Measurements from ENCODE around the gene CDH24. TPM values are rescaled to one million over a fixed set of nuclear protein-coding genes. Genes with fewer than 3 reads are reported as not detected.

Gene CDH24
- total and polyA plus RNA-seq, 2 of the 13 experiments (the other 11 are each of a cell fraction or from before 2014, with no cell fraction given), result 0.69 to 0.99 TPM

DNA sequence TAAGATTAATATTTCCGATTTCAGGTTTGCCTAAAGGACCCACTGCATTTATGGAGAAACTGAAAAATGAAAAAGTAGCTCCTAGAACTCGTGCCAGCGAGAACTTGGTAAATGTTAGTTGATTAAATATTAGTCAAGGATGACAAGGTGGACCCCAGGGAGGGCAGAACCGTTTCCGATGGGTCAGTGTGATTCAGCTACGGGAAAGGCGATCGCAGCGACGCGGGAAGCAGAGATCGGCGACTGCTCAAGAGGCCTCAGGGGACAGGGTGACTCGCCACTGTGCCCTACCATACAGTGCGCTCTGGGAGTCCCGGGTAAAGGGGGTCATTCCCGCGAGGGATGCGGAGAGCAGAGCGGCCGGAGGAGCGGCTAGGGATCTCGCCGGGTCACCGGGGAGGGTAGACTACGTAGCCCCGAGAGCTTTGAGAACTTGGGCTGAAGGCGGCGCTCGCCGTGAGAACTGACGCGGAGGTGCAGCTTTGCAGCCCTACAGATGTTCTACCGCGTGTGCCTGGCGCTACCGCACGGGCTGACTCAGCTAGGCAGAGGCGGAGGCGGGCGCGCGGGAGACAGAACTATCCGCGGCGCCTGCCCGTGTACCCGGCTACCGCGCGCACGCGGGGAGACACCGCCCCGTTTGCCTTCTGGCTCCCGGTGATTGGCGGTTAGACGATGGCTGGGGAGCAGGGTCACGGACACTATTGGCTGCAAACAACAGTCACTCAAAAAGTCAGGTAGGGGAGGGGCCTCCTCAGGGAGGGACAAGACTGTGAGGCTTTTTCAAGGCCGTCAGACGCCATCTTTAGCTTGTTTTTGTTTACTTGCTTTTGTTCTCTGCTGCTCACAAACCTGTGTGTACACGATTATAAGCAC is 50.5 kb downstream of the CDH24 start (continued):
- TF ChIP-seq HDAC6 (IDR thresholded peaks at IDR 0.05; ENCODE audit: low read depth, low read length) (no peak), FOSL1 (CRISPR knock-in tag; IDR thresholded peaks at IDR 0.05; ENCODE audit: borderline replicate concordance) (peak; percentile 87), RFXANK (CRISPR knock-in tag; IDR thresholded peaks at IDR 0.05) (peak; percentile 88), ZFP1 (CRISPR knock-in tag; IDR thresholded peaks at IDR 0.05) (peak; percentile 92), THAP11 (CRISPR knock-in tag; IDR thresholded peaks at IDR 0.05) (peak; percentile 90), ARNT (IDR thresholded peaks at IDR 0.05) (no peak), JUNB (CRISPR knock-in tag; IDR thresholded peaks at IDR 0.05; ENCODE audit: borderline replicate concordance) (peak; percentile 92), TBX2 (CRISPR knock-in tag; IDR thresholded peaks at IDR 0.05; ENCODE audit: borderline replicate concordance) (peak; percentile 99), ZNF589 (CRISPR knock-in tag; conservative IDR thresholded peaks at IDR 0.05) (peak; percentile 98), ZNF768 (CRISPR knock-in tag; IDR thresholded peaks at IDR 0.05) (peak; percentile 93)
- TF ChIP-seq, protein P1, sequence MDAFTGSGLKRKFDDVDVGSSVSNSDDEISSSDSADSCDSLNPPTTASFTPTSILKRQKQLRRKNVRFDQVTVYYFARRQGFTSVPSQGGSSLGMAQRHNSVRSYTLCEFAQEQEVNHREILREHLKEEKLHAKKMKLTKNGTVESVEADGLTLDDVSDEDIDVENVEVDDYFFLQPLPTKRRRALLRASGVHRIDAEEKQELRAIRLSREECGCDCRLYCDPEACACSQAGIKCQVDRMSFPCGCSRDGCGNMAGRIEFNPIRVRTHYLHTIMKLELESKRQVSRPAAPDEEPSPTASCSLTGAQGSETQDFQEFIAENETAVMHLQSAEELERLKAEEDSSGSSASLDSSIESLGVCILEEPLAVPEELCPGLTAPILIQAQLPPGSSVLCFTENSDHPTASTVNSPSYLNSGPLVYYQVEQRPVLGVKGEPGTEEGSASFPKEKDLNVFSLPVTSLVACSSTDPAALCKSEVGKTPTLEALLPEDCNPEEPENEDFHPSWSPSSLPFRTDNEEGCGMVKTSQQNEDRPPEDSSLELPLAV (CRISPR knock-in tag; conservative IDR thresholded peaks at IDR 0.05; ENCODE audit: low read depth), result peak; percentile 97
- TF ChIP-seq, protein P2, sequence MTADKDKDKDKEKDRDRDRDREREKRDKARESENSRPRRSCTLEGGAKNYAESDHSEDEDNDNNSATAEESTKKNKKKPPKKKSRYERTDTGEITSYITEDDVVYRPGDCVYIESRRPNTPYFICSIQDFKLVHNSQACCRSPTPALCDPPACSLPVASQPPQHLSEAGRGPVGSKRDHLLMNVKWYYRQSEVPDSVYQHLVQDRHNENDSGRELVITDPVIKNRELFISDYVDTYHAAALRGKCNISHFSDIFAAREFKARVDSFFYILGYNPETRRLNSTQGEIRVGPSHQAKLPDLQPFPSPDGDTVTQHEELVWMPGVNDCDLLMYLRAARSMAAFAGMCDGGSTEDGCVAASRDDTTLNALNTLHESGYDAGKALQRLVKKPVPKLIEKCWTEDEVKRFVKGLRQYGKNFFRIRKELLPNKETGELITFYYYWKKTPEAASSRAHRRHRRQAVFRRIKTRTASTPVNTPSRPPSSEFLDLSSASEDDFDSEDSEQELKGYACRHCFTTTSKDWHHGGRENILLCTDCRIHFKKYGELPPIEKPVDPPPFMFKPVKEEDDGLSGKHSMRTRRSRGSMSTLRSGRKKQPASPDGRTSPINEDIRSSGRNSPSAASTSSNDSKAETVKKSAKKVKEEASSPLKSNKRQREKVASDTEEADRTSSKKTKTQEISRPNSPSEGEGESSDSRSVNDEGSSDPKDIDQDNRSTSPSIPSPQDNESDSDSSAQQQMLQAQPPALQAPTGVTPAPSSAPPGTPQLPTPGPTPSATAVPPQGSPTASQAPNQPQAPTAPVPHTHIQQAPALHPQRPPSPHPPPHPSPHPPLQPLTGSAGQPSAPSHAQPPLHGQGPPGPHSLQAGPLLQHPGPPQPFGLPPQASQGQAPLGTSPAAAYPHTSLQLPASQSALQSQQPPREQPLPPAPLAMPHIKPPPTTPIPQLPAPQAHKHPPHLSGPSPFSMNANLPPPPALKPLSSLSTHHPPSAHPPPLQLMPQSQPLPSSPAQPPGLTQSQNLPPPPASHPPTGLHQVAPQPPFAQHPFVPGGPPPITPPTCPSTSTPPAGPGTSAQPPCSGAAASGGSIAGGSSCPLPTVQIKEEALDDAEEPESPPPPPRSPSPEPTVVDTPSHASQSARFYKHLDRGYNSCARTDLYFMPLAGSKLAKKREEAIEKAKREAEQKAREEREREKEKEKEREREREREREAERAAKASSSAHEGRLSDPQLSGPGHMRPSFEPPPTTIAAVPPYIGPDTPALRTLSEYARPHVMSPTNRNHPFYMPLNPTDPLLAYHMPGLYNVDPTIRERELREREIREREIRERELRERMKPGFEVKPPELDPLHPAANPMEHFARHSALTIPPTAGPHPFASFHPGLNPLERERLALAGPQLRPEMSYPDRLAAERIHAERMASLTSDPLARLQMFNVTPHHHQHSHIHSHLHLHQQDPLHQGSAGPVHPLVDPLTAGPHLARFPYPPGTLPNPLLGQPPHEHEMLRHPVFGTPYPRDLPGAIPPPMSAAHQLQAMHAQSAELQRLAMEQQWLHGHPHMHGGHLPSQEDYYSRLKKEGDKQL (CRISPR knock-in tag; IDR thresholded peaks at IDR 0.05; ENCODE audit: low read depth), result peak; percentile 89
- TF ChIP-seq, protein P3, sequence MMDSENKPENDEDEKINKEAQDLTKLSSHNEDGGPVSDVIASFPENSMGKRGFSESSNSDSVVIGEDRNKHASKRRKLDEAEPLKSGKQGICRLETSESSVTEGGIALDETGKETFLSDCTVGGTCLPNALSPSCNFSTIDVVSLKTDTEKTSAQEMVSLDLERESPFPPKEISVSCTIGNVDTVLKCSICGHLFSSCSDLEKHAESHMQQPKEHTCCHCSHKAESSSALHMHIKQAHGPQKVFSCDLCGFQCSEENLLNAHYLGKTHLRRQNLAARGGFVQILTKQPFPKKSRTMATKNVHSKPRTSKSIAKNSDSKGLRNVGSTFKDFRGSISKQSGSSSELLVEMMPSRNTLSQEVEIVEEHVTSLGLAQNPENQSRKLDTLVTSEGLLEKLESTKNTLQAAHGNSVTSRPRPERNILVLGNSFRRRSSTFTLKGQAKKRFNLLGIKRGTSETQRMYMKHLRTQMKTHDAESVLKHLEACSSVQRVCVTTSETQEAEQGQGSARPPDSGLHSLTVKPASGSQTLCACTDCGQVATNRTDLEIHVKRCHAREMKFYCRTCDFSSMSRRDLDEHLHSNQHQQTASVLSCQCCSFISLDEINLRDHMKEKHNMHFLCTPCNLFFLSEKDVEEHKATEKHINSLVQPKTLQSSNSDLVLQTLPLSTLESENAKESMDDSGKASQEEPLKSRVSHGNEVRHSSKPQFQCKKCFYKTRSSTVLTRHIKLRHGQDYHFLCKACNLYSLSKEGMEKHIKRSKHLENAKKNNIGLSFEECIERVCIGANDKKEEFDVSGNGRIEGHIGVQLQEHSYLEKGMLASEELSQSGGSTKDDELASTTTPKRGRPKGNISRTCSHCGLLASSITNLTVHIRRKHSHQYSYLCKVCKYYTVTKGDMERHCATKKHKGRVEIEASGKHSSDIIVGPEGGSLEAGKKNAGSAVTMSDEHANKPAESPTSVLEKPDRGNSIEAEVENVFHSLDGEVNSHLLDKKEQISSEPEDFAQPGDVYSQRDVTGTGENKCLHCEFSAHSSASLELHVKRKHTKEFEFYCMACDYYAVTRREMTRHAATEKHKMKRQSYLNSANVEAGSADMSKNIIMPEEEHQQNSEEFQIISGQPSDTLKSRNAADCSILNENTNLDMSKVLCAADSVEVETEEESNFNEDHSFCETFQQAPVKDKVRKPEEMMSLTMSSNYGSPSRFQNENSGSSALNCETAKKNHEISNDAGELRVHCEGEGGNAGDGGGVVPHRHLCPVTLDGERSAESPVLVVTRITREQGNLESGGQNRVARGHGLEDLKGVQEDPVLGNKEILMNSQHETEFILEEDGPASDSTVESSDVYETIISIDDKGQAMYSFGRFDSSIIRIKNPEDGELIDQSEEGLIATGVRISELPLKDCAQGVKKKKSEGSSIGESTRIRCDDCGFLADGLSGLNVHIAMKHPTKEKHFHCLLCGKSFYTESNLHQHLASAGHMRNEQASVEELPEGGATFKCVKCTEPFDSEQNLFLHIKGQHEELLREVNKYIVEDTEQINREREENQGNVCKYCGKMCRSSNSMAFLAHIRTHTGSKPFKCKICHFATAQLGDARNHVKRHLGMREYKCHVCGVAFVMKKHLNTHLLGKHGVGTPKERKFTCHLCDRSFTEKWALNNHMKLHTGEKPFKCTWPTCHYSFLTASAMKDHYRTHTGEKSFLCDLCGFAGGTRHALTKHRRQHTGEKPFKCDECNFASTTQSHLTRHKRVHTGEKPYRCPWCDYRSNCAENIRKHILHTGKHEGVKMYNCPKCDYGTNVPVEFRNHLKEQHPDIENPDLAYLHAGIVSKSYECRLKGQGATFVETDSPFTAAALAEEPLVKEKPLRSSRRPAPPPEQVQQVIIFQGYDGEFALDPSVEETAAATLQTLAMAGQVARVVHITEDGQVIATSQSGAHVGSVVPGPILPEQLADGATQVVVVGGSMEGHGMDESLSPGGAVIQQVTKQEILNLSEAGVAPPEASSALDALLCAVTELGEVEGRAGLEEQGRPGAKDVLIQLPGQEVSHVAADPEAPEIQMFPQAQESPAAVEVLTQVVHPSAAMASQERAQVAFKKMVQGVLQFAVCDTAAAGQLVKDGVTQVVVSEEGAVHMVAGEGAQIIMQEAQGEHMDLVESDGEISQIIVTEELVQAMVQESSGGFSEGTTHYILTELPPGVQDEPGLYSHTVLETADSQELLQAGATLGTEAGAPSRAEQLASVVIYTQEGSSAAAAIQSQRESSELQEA (CRISPR knock-in tag; IDR thresholded peaks at IDR 0.05; ENCODE audit: not compliant biosample characterization), result peak; percentile 100
